HG03439 (cell line): ENCODE data around the gene SIK2.
A peak's percentile ranks its signal among the peaks of the same experiment; 100 is the strongest.
"Not testable (repeated sequence)": the region's sequence is repeated elsewhere in the genome, so short reads cannot be mapped to it uniquely, and the experiment has no call there.

Source experiments
- ATAC-seq: cut with Tn5 transposase; IDR thresholded peaks from one replicate; pipeline ENCODE4 v1.9.1; 2021; ENCODE audit warnings: mild to moderate bottlenecking, moderate library complexity; ENCODE audit not compliant: unreplicated experiment

The SIK2 gene

GRCh38 chr11:111748035-111748804 is 146.0 kb downstream of the SIK2 start:
- ATAC-seq: no peak

GRCh38 chr11:111749646-111750045 is 147.4 kb downstream of the SIK2 start:
- ATAC-seq: no peak

GRCh38 chr11:111756097-111756496 is 153.8 kb downstream of the SIK2 start:
- no peak for ATAC-seq

- ATAC-seq: no peak
Measured at GRCh38 chr11:111759376-111759775, 157.1 kb downstream of the SIK2 start.

- no peak for ATAC-seq
Measured at GRCh38 chr11:111759778-111760407, 157.6 kb downstream of the SIK2 start.

GRCh38 chr11:111761036-111761435 is 158.8 kb downstream of the SIK2 start:
- no peak for ATAC-seq

- ATAC-seq: no peak
Measured at GRCh38 chr11:111762526-111762925, 160.3 kb downstream of the SIK2 start.

- no peak for ATAC-seq
Measured at GRCh38 chr11:111762981-111763643, 160.9 kb downstream of the SIK2 start.

GRCh38 chr11:111764621-111765020 is 162.4 kb downstream of the SIK2 start:
- ATAC-seq: no peak

GRCh38 chr11:111765320-111765983 is 163.2 kb downstream of the SIK2 start:
- ATAC-seq: peak; percentile 44

GRCh38 chr11:111765984-111766833 is 164.0 kb downstream of the SIK2 start, which contains the start of gene PPP2R1B:
Gene PPP2R1B, minus strand, starts transcription at chr11:111766389. Its CDS starts 28 bp downstream, at chr11:111766361.
- ATAC-seq: peak; percentile 86

GRCh38 chr11:111766834-111767142 is 164.5 kb downstream of the SIK2 start:
- peak; percentile 5 for ATAC-seq

- ATAC-seq: no peak
Measured at GRCh38 chr11:111770581-111771134, 168.4 kb downstream of the SIK2 start.

- ATAC-seq: not testable (repeated sequence)
Measured at GRCh38 chr11:111771205-111771604, 169.0 kb downstream of the SIK2 start.

GRCh38 chr11:111772535-111772934 is 170.3 kb downstream of the SIK2 start:
- no peak for ATAC-seq

- ATAC-seq: no peak
Measured at GRCh38 chr11:111774955-111775710, 172.9 kb downstream of the SIK2 start.

- ATAC-seq: peak; percentile 94
Measured at GRCh38 chr11:111776398-111777093, 174.3 kb downstream of the SIK2 start.

- ATAC-seq: peak; percentile 60
Measured at GRCh38 chr11:111777094-111778046, 175.1 kb downstream of the SIK2 start.
